ENCODE data around the gene REX1BD. TPM values are rescaled to one million over a fixed set of nuclear protein-coding genes. Genes with fewer than 3 reads are reported as not detected.

Gene REX1BD
- total and polyA plus RNA-seq, 2 of the 13 experiments (the other 11 are each of a cell fraction or from before 2014, with no cell fraction given): 7.5 to 25.4 TPM

DNA sequence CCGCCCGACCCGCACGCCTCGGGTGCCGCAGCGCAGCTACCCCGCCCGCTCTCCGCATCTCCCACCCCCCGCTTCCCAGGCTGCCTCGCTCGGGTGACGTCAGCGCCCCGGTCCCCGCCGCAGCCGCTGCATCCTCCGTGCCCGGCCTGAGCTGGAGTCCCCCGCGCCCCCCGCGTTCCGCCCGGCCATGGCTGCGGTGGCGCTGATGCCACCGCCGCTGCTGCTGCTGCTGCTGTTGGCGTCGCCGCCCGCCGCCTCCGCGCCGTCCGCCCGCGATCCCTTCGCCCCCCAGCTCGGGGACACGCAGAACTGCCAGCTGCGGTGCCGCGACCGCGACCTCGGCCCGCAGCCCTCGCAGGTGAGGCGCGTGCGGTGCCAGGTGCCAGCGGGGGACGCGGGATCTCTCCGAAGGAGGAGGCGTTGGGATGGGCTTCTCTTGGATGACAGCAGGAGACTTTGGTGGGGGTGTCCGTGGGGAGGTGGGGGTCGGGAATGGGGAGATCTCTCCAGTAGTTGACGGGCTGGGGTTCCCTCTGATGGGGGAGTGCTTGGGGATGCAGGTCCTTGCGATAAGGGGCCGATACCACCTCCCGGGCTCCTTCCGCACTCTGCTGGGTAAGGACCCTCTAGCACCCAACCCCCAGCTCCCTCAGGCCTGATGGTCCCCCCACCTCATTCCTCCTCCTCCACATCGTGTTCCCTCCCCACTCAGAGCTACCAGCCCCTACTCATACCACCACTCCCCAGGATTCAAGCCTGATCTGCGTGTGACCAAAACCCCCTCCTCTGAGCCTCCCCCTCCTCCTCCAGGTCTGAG, 24.4 kb downstream of the REX1BD start, which contains the start of gene TMEM59L (continued):
- TF ChIP-seq ZNF496 (CRISPR knock-in tag; IDR thresholded peaks at IDR 0.05; ENCODE audit: insufficient replicate concordance): no peak
- TF ChIP-seq GATA4 (IDR thresholded peaks at IDR 0.05; ENCODE audit: borderline replicate concordance, low read depth): no peak
- no peak for TF ChIP-seq TMF1 (CRISPR knock-in tag; IDR thresholded peaks at IDR 0.05; ENCODE audit: low read depth)
- TF ChIP-seq ZNF615 (CRISPR knock-in tag; IDR thresholded peaks at IDR 0.05; ENCODE audit: borderline replicate concordance): no peak
- TF ChIP-seq ZNF530 (CRISPR knock-in tag; IDR thresholded peaks at IDR 0.05; ENCODE audit: low read depth): no peak
- TF ChIP-seq BCLAF1 (IDR thresholded peaks at IDR 0.05): no peak
- no peak for TF ChIP-seq PHF8 (CRISPR knock-in tag; IDR thresholded peaks at IDR 0.05)
- TF ChIP-seq GABPB1 (CRISPR knock-in tag; IDR thresholded peaks at IDR 0.05): peak; percentile 50; the same call in 1 of the 2 replicates
- 0 out of 2 replicates have a peak, but pooled peaks have one; percentile 16 for TF ChIP-seq ATF7 (IDR thresholded peaks at IDR 0.05)
- 0 out of 2 replicates have a peak, but pooled peaks have one; percentile 25 for TF ChIP-seq ATF7 (CRISPR knock-in tag; IDR thresholded peaks at IDR 0.05)
- TF ChIP-seq RARA (CRISPR knock-in tag; IDR thresholded peaks at IDR 0.05): no peak
- TF ChIP-seq FOSL2 (CRISPR knock-in tag; IDR thresholded peaks at IDR 0.05): no peak
- no peak for TF ChIP-seq ZNF318 (CRISPR knock-in tag; IDR thresholded peaks at IDR 0.05)
- no peak for TF ChIP-seq NCOA2 (CRISPR knock-in tag; IDR thresholded peaks at IDR 0.05)
